Fibroblast of lung (primary cell): Measurements from ENCODE around the gene INCA1. TPM values are rescaled to one million over a fixed set of nuclear protein-coding genes. Genes with fewer than 3 reads are reported as not detected.

ENCODE experiments used
- DNase-seq, 2 donors: peaks; one replicate each; pipeline versions ENCODE4 v3.0.0 to v3.0.0-alpha.2; 2010; ENCODE audit warnings: low read depth in 2 of 2
- H2AFZ ChIP-seq: 2 replicates; pipeline ENCODE4 v1.5.1; 2012; ENCODE audit warnings: low read length, control low read depth, inconsistent platforms
- H3K27ac ChIP-seq: 2 replicates; pipeline ENCODE4 v1.5.1; 2011; ENCODE audit warnings: low read length, control low read depth; ENCODE audit not compliant: insufficient read depth
- H3K27me3 ChIP-seq: 2 replicates; pipeline ENCODE4 v1.5.1; 2011; ENCODE audit warnings: mild to moderate bottlenecking, low read length; ENCODE audit not compliant: control insufficient read depth, insufficient read depth
- H3K36me3 ChIP-seq: 2 replicates; pipeline ENCODE4 v1.5.1; 2011; ENCODE audit warnings: low read length; ENCODE audit not compliant: control insufficient read depth, insufficient read depth
- H3K4me1 ChIP-seq: 2 replicates; pipeline ENCODE4 v1.5.1; 2011; ENCODE audit warnings: low read length; ENCODE audit not compliant: control insufficient read depth, insufficient read depth; ENCODE audit errors: extremely low read depth
- H3K4me2 ChIP-seq: 2 replicates; pipeline ENCODE4 v1.5.1; 2011; ENCODE audit warnings: low read length, control low read depth; ENCODE audit not compliant: insufficient read depth; ENCODE audit errors: extremely low read depth
- H3K4me3 ChIP-seq, 4 experiments: fragments of 200-600 bp in 1 of 4; sonication (generic) in 1 of 4; replicated peaks in 1 of 4; 2 replicates each; pipeline ENCODE4 v1.5.1; 2011 to 2016; ENCODE audit warnings: low read length in 4 of 4, low read depth in 3 of 4, mild to moderate bottlenecking in 3 of 4, control low read depth in 2 of 4, inconsistent platforms in 1 of 4, mixed read lengths in 1 of 4; ENCODE audit not compliant: insufficient read depth in 1 of 4; ENCODE audit errors: control extremely low read depth in 1 of 4
- H3K79me2 ChIP-seq: 2 replicates; pipeline ENCODE4 v1.5.1; 2012; ENCODE audit warnings: mild to moderate bottlenecking, low read length, inconsistent platforms; ENCODE audit not compliant: control insufficient read depth, insufficient read depth
- H3K9ac ChIP-seq: 2 replicates; pipeline ENCODE4 v1.5.1; 2011; ENCODE audit warnings: mild to moderate bottlenecking, low read length, control low read depth; ENCODE audit not compliant: insufficient read depth
- H3K9me3 ChIP-seq: 2 replicates; pipeline ENCODE4 v1.5.1; 2012; ENCODE audit warnings: low read depth, low read length; ENCODE audit not compliant: control insufficient read depth, insufficient read depth
- H4K20me1 ChIP-seq: 2 replicates; pipeline ENCODE4 v1.5.1; 2011; ENCODE audit warnings: low read length; ENCODE audit not compliant: control insufficient read depth, insufficient read depth; ENCODE audit errors: extremely low read depth
- EZH2 ChIP-seq: IDR thresholded peaks from 2 replicates; pipeline ENCODE4 v1.5.1; 2012; ENCODE audit warnings: low read length, control low read depth, mild to moderate bottlenecking; ENCODE audit errors: missing control alignments
- polyA plus RNA-seq, 2 donors: library from polyadenylated mRNA; depleted of rRNA in 1 of 2; stranded (reverse) in 1 of 2; unstranded in 1 of 2; fragments of >200 nt; gene quantifications; 2 replicates each; pipeline ENCODE4 v1.2.1, GENCODE V29; 2011 to 2012; ENCODE audit warnings: missing spikeins in 1 of 2
- total RNA-seq: library from RNA; depleted of rRNA; stranded (reverse); fragments of >200 nt; gene quantifications from 2 replicates; pipeline ENCODE4 v1.2.1, GENCODE V29; 2014
- TF ChIP-seq, protein P1 (sequence below), 2 donors: IDR thresholded peaks in 1 of 2; conservative IDR thresholded peaks in 1 of 2; 1 replicate in 1 of 2; 2 replicates in 1 of 2; pipeline ENCODE4 v1.5.1; 2011 to 2012; ENCODE audit warnings: low read length in 2 of 2, control low read depth in 1 of 2, inconsistent platforms in 1 of 2, low read depth in 1 of 2, mild to moderate bottlenecking in 1 of 2

The INCA1 gene
- total and polyA plus RNA-seq, 2 donors (not counting 1 experiment from before 2014, with no cell fraction given): 0.28 to 0.33 TPM

- peaks cover 25% of the 10 kb centered on the region for H3K36me3 ChIP-seq
- H2AFZ ChIP-seq: no peak overlapping the region
- no peak for DNase-seq
- H3K4me2 ChIP-seq: peak overlapping the region; percentile 86
- H3K79me2 ChIP-seq: peaks cover 29% of the 10 kb centered on the region
- no peaks in the 10 kb centered on the region for H3K9me3 ChIP-seq
- H3K9ac ChIP-seq: no peak overlapping the region
- H3K27me3 ChIP-seq: no peaks in the 10 kb centered on the region
- H3K4me1 ChIP-seq: peaks cover 12% of the 10 kb centered on the region
- peak overlapping the region; percentile 12 for H3K27ac ChIP-seq
- peak overlapping the region; percentile 68 to 95 (median 92) for H3K4me3 ChIP-seq
- TF ChIP-seq, protein P1, sequence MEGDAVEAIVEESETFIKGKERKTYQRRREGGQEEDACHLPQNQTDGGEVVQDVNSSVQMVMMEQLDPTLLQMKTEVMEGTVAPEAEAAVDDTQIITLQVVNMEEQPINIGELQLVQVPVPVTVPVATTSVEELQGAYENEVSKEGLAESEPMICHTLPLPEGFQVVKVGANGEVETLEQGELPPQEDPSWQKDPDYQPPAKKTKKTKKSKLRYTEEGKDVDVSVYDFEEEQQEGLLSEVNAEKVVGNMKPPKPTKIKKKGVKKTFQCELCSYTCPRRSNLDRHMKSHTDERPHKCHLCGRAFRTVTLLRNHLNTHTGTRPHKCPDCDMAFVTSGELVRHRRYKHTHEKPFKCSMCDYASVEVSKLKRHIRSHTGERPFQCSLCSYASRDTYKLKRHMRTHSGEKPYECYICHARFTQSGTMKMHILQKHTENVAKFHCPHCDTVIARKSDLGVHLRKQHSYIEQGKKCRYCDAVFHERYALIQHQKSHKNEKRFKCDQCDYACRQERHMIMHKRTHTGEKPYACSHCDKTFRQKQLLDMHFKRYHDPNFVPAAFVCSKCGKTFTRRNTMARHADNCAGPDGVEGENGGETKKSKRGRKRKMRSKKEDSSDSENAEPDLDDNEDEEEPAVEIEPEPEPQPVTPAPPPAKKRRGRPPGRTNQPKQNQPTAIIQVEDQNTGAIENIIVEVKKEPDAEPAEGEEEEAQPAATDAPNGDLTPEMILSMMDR (conservative IDR thresholded peaks at IDR 0.05 in 1 of 2, IDR thresholded peaks at IDR 0.05 in 1 of 2; ENCODE audit: low read depth in 1 of 2, low read length in 2 of 2): no peak
- H4K20me1 ChIP-seq: no peaks in the 10 kb centered on the region
These were observed 2.2 kb upstream of the INCA1 start for GRCh38 chr17:4999430-5000093.

GRCh38 chr17:4998732-4999429 is 1.6 kb upstream of the INCA1 start:
- no peak for TF ChIP-seq EZH2
- TF ChIP-seq, protein P1 (conservative IDR thresholded peaks at IDR 0.05 in 1 of 2, IDR thresholded peaks at IDR 0.05 in 1 of 2; ENCODE audit: low read depth in 1 of 2, low read length in 2 of 2): no peak
- Histone ChIP-seq H3K9ac (peak overlapping the region; percentile 67), H3K9me3 (no peaks in the 10 kb centered on the region), H3K79me2 (peaks cover 29% of the 10 kb centered on the region), H3K4me2 (peak overlapping the region; percentile 86), H3K4me1 (peaks cover 12% of the 10 kb centered on the region), H4K20me1 (no peaks in the 10 kb centered on the region), H2AFZ (no peak overlapping the region), H3K27me3 (no peaks in the 10 kb centered on the region), H3K36me3 (peaks cover 20% of the 10 kb centered on the region), H3K27ac (peak overlapping the region; percentile 61), H3K4me3 (peak overlapping the region; percentile 68 to 95 (median 92))
- DNase-seq: no peak

- Histone ChIP-seq H3K79me2 (peaks cover 29% of the 10 kb centered on the region), H2AFZ (no peak overlapping the region), H3K4me2 (peak overlapping the region; percentile 86), H3K27me3 (no peaks in the 10 kb centered on the region), H3K4me1 (peaks cover 12% of the 10 kb centered on the region), H3K4me3 (peak overlapping the region; percentile 68 to 95 (median 92)), H4K20me1 (no peaks in the 10 kb centered on the region), H3K9me3 (no peaks in the 10 kb centered on the region), H3K27ac (peak overlapping the region; percentile 61), H3K36me3 (peaks cover 13% of the 10 kb centered on the region), H3K9ac (peak overlapping the region; percentile 67)
- TF ChIP-seq EZH2: no peak
- TF ChIP-seq, protein P1 (conservative IDR thresholded peaks at IDR 0.05 in 1 of 2, IDR thresholded peaks at IDR 0.05 in 1 of 2; ENCODE audit: low read depth in 1 of 2, low read length in 2 of 2): no peak
- peak; percentile 10 to 34 for DNase-seq
These were observed 857 bp upstream of the INCA1 start for GRCh38 chr17:4998027-4998731.
